ENCODE data around the gene FBRSL1. TPM values are rescaled to one million over a fixed set of nuclear protein-coding genes. Genes with fewer than 3 reads are reported as not detected.

Gene FBRSL1
- total RNA-seq, 3 donors from 2014 or later (not counting 1 experiment from before 2014, with no cell fraction given): 67.5 to 78.0 (median 76.2) TPM

- no peaks in the 10 kb centered on the region for H3K36me3 Mint-ChIP-seq
- peaks cover 11% of the 10 kb centered on the region for H3K27me3 ChIP-seq (ENCODE audit: control insufficient read depth, insufficient read depth, low read length)
- peak overlapping the region; percentile 55 for H3K27ac ChIP-seq (ENCODE audit: low read length)
- TF ChIP-seq CTCF (IDR thresholded peaks at IDR 0.05): no peak
- DNase-seq (peak in 1 of 2 donors; percentile 54), ATAC-seq (peak in 1 of 3 donors; percentile 58)
- H3K4me3 Mint-ChIP-seq: peak overlapping the region; percentile 47
- H3K27ac Mint-ChIP-seq: peak overlapping the region in 1 of 2 donors; percentile 34
- WGBS (ENCODE audit: insufficient coverage): 2% methylated on average over 7 of the region's 9 CpGs
- H3K36me3 ChIP-seq (ENCODE audit: control insufficient read depth, insufficient read depth, low read length): no peaks in the 10 kb centered on the region
- H3K4me3 ChIP-seq (ENCODE audit: low read length): no peak overlapping the region
- intact Hi-C loops (cut with micrococcal nuclease): no loop called here
- no peaks in the 10 kb centered on the region for H3K9me3 ChIP-seq (ENCODE audit: control insufficient read depth, insufficient read depth, low read length)
- no peaks in the 10 kb centered on the region for H3K9me3 Mint-ChIP-seq
- peaks cover 12 to 37% of the 10 kb centered on the region in 2 donors for H3K4me1 Mint-ChIP-seq
- peaks cover 58% of the 10 kb centered on the region for H3K4me1 ChIP-seq (ENCODE audit: control insufficient read depth, insufficient read depth, low read length)
- peaks cover 11 to 27% of the 10 kb centered on the region in 2 donors for H3K27me3 Mint-ChIP-seq (ENCODE audit: low read depth in 2 of 2)
Observed at GRCh38 chr12:132469423-132469822, 20.5 kb upstream of the FBRSL1 start.

- no peak overlapping the region for H3K27ac Mint-ChIP-seq
- no peak overlapping the region for H3K4me3 ChIP-seq (ENCODE audit: low read length)
- no peaks in the 10 kb centered on the region for H3K9me3 ChIP-seq (ENCODE audit: control insufficient read depth, insufficient read depth, low read length)
- WGBS (ENCODE audit: insufficient coverage): no CpG with 5 or more reads among the region's 3 CpGs
- H3K27me3 ChIP-seq (ENCODE audit: control insufficient read depth, insufficient read depth, low read length): peaks cover 11% of the 10 kb centered on the region
- H3K27me3 Mint-ChIP-seq (ENCODE audit: low read depth in 2 of 2): peaks cover 11 to 27% of the 10 kb centered on the region in 2 donors
- DNase-seq: no peak
- intact Hi-C loops (cut with micrococcal nuclease): no loop called here
- no peak for ATAC-seq
- no peak for TF ChIP-seq CTCF (IDR thresholded peaks at IDR 0.05)
- H3K36me3 Mint-ChIP-seq: no peaks in the 10 kb centered on the region
- peaks cover 60% of the 10 kb centered on the region for H3K4me1 ChIP-seq (ENCODE audit: control insufficient read depth, insufficient read depth, low read length)
- no peaks in the 10 kb centered on the region for H3K36me3 ChIP-seq (ENCODE audit: control insufficient read depth, insufficient read depth, low read length)
- peaks cover 12 to 39% of the 10 kb centered on the region in 2 donors for H3K4me1 Mint-ChIP-seq
- no peak overlapping the region for H3K4me3 Mint-ChIP-seq
- H3K9me3 Mint-ChIP-seq: no peaks in the 10 kb centered on the region
- H3K27ac ChIP-seq (ENCODE audit: low read length): no peak overlapping the region
Observed at GRCh38 chr12:132470397-132470796, 19.6 kb upstream of the FBRSL1 start.

DNA sequence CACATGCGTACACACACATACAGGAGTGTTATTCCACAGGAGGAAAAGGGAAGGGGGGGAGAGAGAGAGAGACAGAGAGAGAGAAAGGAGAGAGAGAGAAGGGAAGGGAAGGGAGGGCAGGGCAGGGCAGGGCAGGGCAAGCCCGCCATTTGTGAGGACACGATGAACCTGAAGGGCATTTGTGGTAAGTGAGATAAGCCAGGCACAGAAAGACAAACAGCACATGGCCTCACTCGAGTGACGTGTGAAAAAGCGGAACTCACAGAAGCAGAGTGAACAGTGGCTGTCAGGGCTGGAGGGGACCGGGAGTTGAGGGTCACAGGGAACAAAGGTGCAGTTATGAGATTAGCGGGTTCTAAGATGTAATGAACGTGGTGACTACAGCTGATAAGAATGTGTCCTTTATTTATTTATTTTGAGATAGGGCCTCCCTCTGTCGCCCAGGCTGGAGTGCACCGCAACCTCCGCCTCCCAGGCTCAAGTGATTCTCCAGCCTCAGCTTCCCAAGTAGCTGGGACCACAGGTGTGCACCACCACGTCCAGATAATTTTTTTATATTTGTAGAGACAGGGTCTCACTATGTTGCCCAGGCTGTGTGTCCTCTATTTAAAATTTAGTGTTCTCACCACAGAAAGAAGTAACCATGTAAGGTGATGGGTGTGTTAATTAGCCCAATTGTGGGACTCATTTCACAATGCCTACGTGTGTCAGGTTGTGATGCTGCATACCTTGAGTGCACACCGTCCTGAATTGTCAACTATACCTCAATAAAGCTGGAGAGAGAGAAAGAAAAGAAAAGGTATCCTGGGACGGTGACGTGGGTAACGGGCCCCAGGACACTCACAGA is 18.7 kb upstream of the FBRSL1 start:
- H3K4me1 Mint-ChIP-seq: peaks cover 18 to 44% of the 10 kb centered on the region in 2 donors
- 49% methylated on average over 17 of the region's 18 CpGs for WGBS (ENCODE audit: insufficient coverage)
- Histone ChIP-seq H3K9me3 (ENCODE audit: control insufficient read depth, insufficient read depth, low read length) (no peaks in the 10 kb centered on the region), H3K27ac (ENCODE audit: low read length) (peak overlapping the region; percentile 47), H3K27me3 (ENCODE audit: control insufficient read depth, insufficient read depth, low read length) (peaks cover 10% of the 10 kb centered on the region), H3K4me1 (ENCODE audit: control insufficient read depth, insufficient read depth, low read length) (peaks cover 68% of the 10 kb centered on the region), H3K36me3 (ENCODE audit: control insufficient read depth, insufficient read depth, low read length) (no peaks in the 10 kb centered on the region), H3K4me3 (ENCODE audit: low read length) (no peak overlapping the region)
- DNase-seq (peak in 1 of 2 donors; percentile 48), ATAC-seq (peak; percentile 69 to 90 (median 70))
- no peaks in the 10 kb centered on the region for H3K9me3 Mint-ChIP-seq
- no peaks in the 10 kb centered on the region for H3K36me3 Mint-ChIP-seq
- H3K27ac Mint-ChIP-seq: peak overlapping the region; percentile 17 to 69
- peaks cover 11 to 28% of the 10 kb centered on the region in 2 donors for H3K27me3 Mint-ChIP-seq (ENCODE audit: low read depth in 2 of 2)
- intact Hi-C loops (cut with micrococcal nuclease): no loop called here
- no peak for TF ChIP-seq CTCF (IDR thresholded peaks at IDR 0.05)
- H3K4me3 Mint-ChIP-seq: peak overlapping the region; percentile 35

Measured in natural killer cell (primary cell).